ENCODE data around the gene ODF4. TPM values are rescaled to one million over a fixed set of nuclear protein-coding genes. Genes with fewer than 3 reads are reported as not detected.

The ODF4 gene
- total and polyA plus RNA-seq, 2 of the 13 experiments (the other 11 are each of a cell fraction or from before 2014, with no cell fraction given) = not detected

GRCh38 chr17:8345052-8345690 is 5.5 kb downstream of the ODF4 start:
- BruUV-seq (replicated peaks) = no TSS peak
- ChIA-PET CTCF (ENCODE audit: low intra/inter-chr PET ratio, low total read pairs) (no interaction called here), POLR2A (no interaction called here)
- H3K4me2 ChIP-seq (ENCODE audit: low read depth, low read length) = no peak overlapping the region
- H3K27me3 ChIP-seq (ENCODE audit: control insufficient read depth in 1 of 2, insufficient read depth in 2 of 2, low read length in 2 of 2) = peaks cover 0 to 19% of the 10 kb centered on the region in 2 experiments; a peak in 3 of 5 replicates
- no peaks in the 10 kb centered on the region for H4K20me1 ChIP-seq (ENCODE audit: insufficient read depth, low read length)
- no peaks in the 10 kb centered on the region for H3K79me2 ChIP-seq (ENCODE audit: insufficient read depth, low read length)
- no peak overlapping the region for H3K27ac ChIP-seq (ENCODE audit: extremely low read length, insufficient read depth, low read length)
- H2AFZ ChIP-seq (ENCODE audit: low read length) = no peak overlapping the region
- H3K36me3 ChIP-seq (replicated peaks in 1 of 2; ENCODE audit: control insufficient read depth in 1 of 2, insufficient read depth in 2 of 2, low read length in 2 of 2) = no peaks in the 10 kb centered on the region
- TF ChIP-seq ZNF501 (CRISPR knock-in tag; IDR thresholded peaks at IDR 0.05) (no peak), ZFP37 (CRISPR knock-in tag; IDR thresholded peaks at IDR 0.05; ENCODE audit: borderline replicate concordance) (no peak), SOX6 (IDR thresholded peaks at IDR 0.05) (no peak), SOX6 (CRISPR knock-in tag; IDR thresholded peaks at IDR 0.05) (no peak), HNF4A (CRISPR knock-in tag; IDR thresholded peaks at IDR 0.05) (no peak), BCLAF1 (IDR thresholded peaks at IDR 0.05) (no peak), GFI1 (CRISPR knock-in tag; IDR thresholded peaks at IDR 0.05; ENCODE audit: borderline replicate concordance) (no peak), GLI4 (CRISPR knock-in tag; IDR thresholded peaks at IDR 0.05; ENCODE audit: borderline replicate concordance) (no peak)
- FAIRE-seq = no peak
- H3K9me3 ChIP-seq (ENCODE audit: low read length) = no peaks in the 10 kb centered on the region
- no peak for DNase-seq (ENCODE audit: low spot score)
- in situ Hi-C loops (cut with HindIII; ENCODE audit: extremely low pct_ligation_motif_present, low pct_unique_long_range_greater_than_20kb) (no loop called here), intact Hi-C loops (cut with micrococcal nuclease; ENCODE audit: unreplicated experiment) (no loop called here)
- ATAC-seq = peak; percentile 43; the same call in 1 of the 3 replicates
- 6% methylated on average over 6 of the region's 6 CpGs for WGBS (ENCODE audit: low lambda C conversion rate)
- no peak overlapping the region for H3K4me3 ChIP-seq (replicated peaks in 1 of 3; ENCODE audit: insufficient read depth in 1 of 3, low read depth in 2 of 3, low read length in 3 of 3)
- no peaks in the 10 kb centered on the region for H3K4me1 ChIP-seq (ENCODE audit: insufficient read depth, low read length)
- H3K9ac ChIP-seq (ENCODE audit: insufficient read depth, low read depth, low read length) = no peak overlapping the region
